ENCODE results near the gene ATF7. TPM values are rescaled to one million over a fixed set of nuclear protein-coding genes. Genes with fewer than 3 reads are reported as not detected.
"Not testable (repeated sequence)": the region's sequence is repeated elsewhere in the genome, so short reads cannot be mapped to it uniquely, and the experiment has no call there.

ATF7 gene
- polyA plus RNA-seq, 2 donors, result 15.9 to 23.5 TPM

DNA sequence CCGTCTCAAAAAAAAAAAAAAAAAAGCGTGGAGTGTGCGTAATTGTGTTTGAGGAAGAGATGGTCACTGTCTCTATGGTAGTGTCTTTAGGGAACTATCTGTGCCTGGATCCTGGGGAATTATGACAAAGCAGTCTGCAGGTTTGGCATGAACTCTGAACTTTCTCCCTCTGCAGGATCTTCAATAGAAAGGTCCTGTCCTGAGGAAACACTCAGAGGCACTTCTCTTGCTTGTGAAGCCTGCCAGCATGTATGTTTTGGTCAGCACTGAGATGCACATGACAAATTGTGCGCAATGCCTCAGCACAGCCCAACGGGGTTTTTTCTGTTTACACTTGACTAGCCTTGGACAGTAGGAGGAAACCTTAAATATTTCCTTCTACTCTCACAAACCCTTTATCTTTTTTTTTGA lies 46.6 kb downstream of the ATF7 start:
- Histone ChIP-seq H3K4me1 (ENCODE audit: control insufficient read depth in 2 of 2, insufficient read depth in 2 of 2, low read length in 1 of 2) (peaks cover 0 to 2% of the 10 kb centered on the region in 2 donors), H3K27me3 (ENCODE audit: control insufficient read depth in 1 of 2, insufficient read depth in 2 of 2, low read length in 2 of 2) (no peaks in the 10 kb centered on the region), H3K36me3 (ENCODE audit: control insufficient read depth in 2 of 2, insufficient read depth in 2 of 2, low read length in 1 of 2) (no peaks in the 10 kb centered on the region), H3K27ac (ENCODE audit: low read depth in 2 of 2, low read length in 1 of 2) (no peak overlapping the region), H3K9me3 (ENCODE audit: control insufficient read depth in 2 of 2, insufficient read depth in 1 of 2, low read depth in 1 of 2, low read length in 1 of 2) (no peaks in the 10 kb centered on the region), H3K4me3 (ENCODE audit: low read depth in 1 of 2, low read length in 2 of 2) (no peak overlapping the region)
- 79 to 84% methylated on average over 5 of the region's 5 CpGs for WGBS, 2 donors

DNA sequence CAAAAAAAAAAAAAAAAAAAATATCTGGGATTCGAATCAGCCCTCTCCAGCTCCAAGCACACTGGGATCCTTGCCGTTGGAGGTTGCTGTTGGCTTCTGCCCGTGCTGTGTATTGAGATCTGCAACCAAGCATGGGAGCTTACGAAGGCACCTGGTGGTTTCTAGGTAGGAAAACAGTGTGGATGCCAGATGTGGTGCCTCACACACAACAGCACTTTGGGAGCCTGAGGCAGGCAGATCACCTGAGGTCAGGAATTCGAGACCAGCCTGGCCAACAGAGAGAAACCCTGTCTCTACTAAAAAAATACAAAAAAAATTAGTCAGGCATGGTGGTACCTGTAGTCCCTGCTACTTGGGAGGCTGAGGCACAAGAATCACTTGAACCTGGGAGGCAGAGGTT lies 47.4 kb downstream of the ATF7 start:
- Histone ChIP-seq H3K4me3 (ENCODE audit: low read depth in 1 of 2, low read length in 2 of 2) (no peak overlapping the region), H3K36me3 (ENCODE audit: control insufficient read depth in 2 of 2, insufficient read depth in 2 of 2, low read length in 1 of 2) (no peaks in the 10 kb centered on the region), H3K9me3 (ENCODE audit: control insufficient read depth in 2 of 2, insufficient read depth in 1 of 2, low read depth in 1 of 2, low read length in 1 of 2) (no peaks in the 10 kb centered on the region), H3K4me1 (ENCODE audit: control insufficient read depth in 2 of 2, insufficient read depth in 2 of 2, low read length in 1 of 2) (peaks cover 0 to 2% of the 10 kb centered on the region in 2 donors), H3K27ac (ENCODE audit: low read depth in 2 of 2, low read length in 1 of 2) (no peak overlapping the region), H3K27me3 (ENCODE audit: control insufficient read depth in 1 of 2, insufficient read depth in 2 of 2, low read length in 2 of 2) (no peaks in the 10 kb centered on the region)
- 85 to 94% methylated on average over 5 of the region's 5 CpGs for WGBS, 2 donors

DNA sequence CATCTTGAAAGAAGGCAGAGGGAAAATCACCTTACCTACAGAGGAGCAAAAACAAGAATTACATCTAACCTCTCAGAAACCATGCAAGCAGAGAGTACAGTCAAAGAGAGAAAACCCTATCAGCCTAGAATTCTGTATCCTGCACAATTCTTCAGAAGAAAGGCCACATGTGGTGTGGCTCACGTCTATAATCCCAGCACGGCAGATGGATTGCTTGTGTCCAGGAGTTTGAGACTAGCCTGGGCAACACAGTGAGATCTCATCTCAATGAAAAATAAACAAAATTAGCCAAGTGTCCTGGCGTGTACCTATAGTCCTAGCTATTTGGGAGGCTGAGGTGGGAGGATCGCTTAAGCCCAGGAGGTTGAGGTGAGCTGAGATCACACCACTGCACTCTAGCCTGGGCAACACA lies 48.2 kb downstream of the ATF7 start:
- H3K4me1 ChIP-seq (ENCODE audit: control insufficient read depth in 2 of 2, insufficient read depth in 2 of 2, low read length in 1 of 2), result peaks cover 0 to 2% of the 10 kb centered on the region in 2 donors
- no peaks in the 10 kb centered on the region for H3K9me3 ChIP-seq (ENCODE audit: control insufficient read depth in 2 of 2, insufficient read depth in 1 of 2, low read depth in 1 of 2, low read length in 1 of 2)
- H3K4me3 ChIP-seq (ENCODE audit: low read depth in 1 of 2, low read length in 2 of 2), result no peak overlapping the region
- H3K27me3 ChIP-seq (ENCODE audit: control insufficient read depth in 1 of 2, insufficient read depth in 2 of 2, low read length in 2 of 2), result no peaks in the 10 kb centered on the region
- H3K36me3 ChIP-seq (ENCODE audit: control insufficient read depth in 2 of 2, insufficient read depth in 2 of 2, low read length in 1 of 2), result no peaks in the 10 kb centered on the region
- no peak overlapping the region for H3K27ac ChIP-seq (ENCODE audit: low read depth in 2 of 2, low read length in 1 of 2)
- WGBS, 2 donors, result 87 to 92% methylated on average over 4 of the region's 4 CpGs

DNA sequence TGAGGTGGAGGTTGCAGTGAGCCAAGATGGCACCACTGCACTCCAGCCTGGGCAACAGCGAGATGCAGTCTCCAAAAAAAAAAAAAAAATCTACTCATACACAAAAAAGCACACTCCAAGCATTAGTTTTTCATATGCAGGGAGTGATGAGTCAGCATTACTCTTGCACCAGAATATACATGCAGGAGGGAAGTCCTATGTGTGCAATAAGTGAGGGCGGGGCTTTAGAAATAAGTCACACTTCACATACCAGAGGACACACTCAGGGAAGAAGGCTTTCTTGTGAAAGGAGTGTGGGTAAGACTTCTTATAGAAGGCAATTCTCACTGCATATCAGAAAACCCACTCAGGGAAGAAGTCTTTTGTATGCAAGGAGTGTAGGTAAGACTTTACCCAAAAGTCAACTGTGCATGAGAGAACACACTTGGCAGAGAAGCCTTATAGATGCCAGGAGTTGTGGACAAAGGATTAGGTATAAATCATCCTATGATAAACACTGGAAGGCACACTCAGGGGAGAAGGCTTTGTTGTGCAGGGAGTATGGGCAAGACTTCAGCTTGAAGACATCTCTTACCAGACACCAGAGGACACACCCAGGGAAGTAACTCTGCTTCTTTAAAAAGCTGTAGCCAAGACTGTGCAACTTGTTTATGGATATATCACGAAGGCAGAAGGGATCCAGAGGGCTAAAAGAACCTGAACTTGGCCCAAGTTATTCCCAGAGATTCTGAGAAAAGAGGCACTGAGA lies 50.5 kb downstream of the ATF7 start:
- no peaks in the 10 kb centered on the region for H3K27me3 ChIP-seq (ENCODE audit: control insufficient read depth in 1 of 2, insufficient read depth in 2 of 2, low read length in 2 of 2)
- H3K4me1 ChIP-seq (ENCODE audit: control insufficient read depth in 2 of 2, insufficient read depth in 2 of 2, low read length in 1 of 2), result peaks cover 0 to 2% of the 10 kb centered on the region in 2 donors
- H3K4me3 ChIP-seq (ENCODE audit: low read depth in 1 of 2, low read length in 2 of 2), result no peak overlapping the region
- no peaks in the 10 kb centered on the region for H3K9me3 ChIP-seq (ENCODE audit: control insufficient read depth in 2 of 2, insufficient read depth in 1 of 2, low read depth in 1 of 2, low read length in 1 of 2)
- WGBS, 2 donors, result 42 to 73% methylated on average over 3 of the region's 3 CpGs
- H3K27ac ChIP-seq (ENCODE audit: low read depth in 2 of 2, low read length in 1 of 2), result peak overlapping the region; percentile 82 to 86
- H3K36me3 ChIP-seq (ENCODE audit: control insufficient read depth in 2 of 2, insufficient read depth in 2 of 2, low read length in 1 of 2), result no peaks in the 10 kb centered on the region

- Histone ChIP-seq H3K36me3 (ENCODE audit: control insufficient read depth in 2 of 2, insufficient read depth in 2 of 2, low read length in 1 of 2) (peaks cover 0 to 3% of the 10 kb centered on the region in 2 donors), H3K4me3 (ENCODE audit: low read depth in 1 of 2, low read length in 2 of 2) (no peak overlapping the region), H3K4me1 (ENCODE audit: control insufficient read depth in 2 of 2, insufficient read depth in 2 of 2, low read length in 1 of 2) (peaks cover 0 to 2% of the 10 kb centered on the region in 2 donors), H3K9me3 (ENCODE audit: control insufficient read depth in 2 of 2, insufficient read depth in 1 of 2, low read depth in 1 of 2, low read length in 1 of 2) (no peaks in the 10 kb centered on the region), H3K27me3 (ENCODE audit: control insufficient read depth in 1 of 2, insufficient read depth in 2 of 2, low read length in 2 of 2) (no peaks in the 10 kb centered on the region), H3K27ac (ENCODE audit: low read depth in 2 of 2, low read length in 1 of 2) (no peak overlapping the region)
- 81 to 89% methylated on average over 8 of the region's 8 CpGs for WGBS, 2 donors
Observed at GRCh38 chr12:53572134-53572758, 53.9 kb downstream of the ATF7 start.

- no peak overlapping the region for H3K27ac ChIP-seq (ENCODE audit: low read depth in 2 of 2, low read length in 1 of 2)
- WGBS, 2 donors, result 89 to 96% methylated on average over 2 of the region's 2 CpGs
- peaks cover 0 to 3% of the 10 kb centered on the region in 2 donors for H3K36me3 ChIP-seq (ENCODE audit: control insufficient read depth in 2 of 2, insufficient read depth in 2 of 2, low read length in 1 of 2)
- H3K4me3 ChIP-seq (ENCODE audit: low read depth in 1 of 2, low read length in 2 of 2), result no peak overlapping the region
- no peaks in the 10 kb centered on the region for H3K9me3 ChIP-seq (ENCODE audit: control insufficient read depth in 2 of 2, insufficient read depth in 1 of 2, low read depth in 1 of 2, low read length in 1 of 2)
- H3K4me1 ChIP-seq (ENCODE audit: control insufficient read depth in 2 of 2, insufficient read depth in 2 of 2, low read length in 1 of 2), result peaks cover 0 to 2% of the 10 kb centered on the region in 2 donors
- H3K27me3 ChIP-seq (ENCODE audit: control insufficient read depth in 1 of 2, insufficient read depth in 2 of 2, low read length in 2 of 2), result no peaks in the 10 kb centered on the region
Observed at GRCh38 chr12:53571295-53571694, 54.9 kb downstream of the ATF7 start.

DNA sequence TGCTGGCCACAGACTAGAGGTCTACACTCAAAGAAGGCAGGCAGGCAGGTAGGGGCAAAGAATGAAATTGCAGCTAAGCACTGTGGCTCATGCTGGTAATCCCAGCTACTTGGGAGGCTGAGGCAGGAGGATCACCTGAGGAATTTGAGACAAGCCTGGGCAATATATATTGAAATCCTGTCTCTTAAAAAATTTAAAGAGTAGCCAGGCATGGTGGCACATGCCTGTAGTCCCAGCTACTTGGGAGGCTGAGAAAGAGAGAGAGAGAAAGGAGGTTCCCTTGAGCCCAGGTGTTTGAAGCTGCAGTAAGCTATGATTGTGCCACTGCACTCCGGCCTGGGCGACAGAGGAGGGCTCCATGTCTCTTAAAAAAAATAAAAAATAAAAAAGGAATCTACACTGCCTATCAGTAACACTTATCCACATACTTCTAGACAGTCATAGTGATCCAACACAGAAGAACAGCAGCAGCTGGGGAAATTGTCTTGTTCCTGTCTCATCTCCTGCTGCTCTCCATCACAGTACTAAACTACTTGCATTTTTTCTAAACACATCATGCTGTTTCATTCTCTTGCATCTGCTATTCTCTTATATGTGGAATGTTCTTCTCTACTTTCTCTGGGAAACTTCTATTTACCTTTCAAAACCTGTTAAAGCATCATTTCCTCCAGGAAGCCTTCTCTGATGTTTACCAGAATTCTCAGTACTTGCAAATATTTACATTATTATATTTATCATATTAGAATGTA lies 57.2 kb downstream of the ATF7 start:
- Histone ChIP-seq H3K4me3 (ENCODE audit: low read depth in 1 of 2, low read length in 2 of 2) (no peak overlapping the region), H3K4me1 (ENCODE audit: control insufficient read depth in 2 of 2, insufficient read depth in 2 of 2, low read length in 1 of 2) (no peaks in the 10 kb centered on the region), H3K27me3 (ENCODE audit: control insufficient read depth in 1 of 2, insufficient read depth in 2 of 2, low read length in 2 of 2) (no peaks in the 10 kb centered on the region), H3K9me3 (ENCODE audit: control insufficient read depth in 2 of 2, insufficient read depth in 1 of 2, low read depth in 1 of 2, low read length in 1 of 2) (no peaks in the 10 kb centered on the region), H3K36me3 (ENCODE audit: control insufficient read depth in 2 of 2, insufficient read depth in 2 of 2, low read length in 1 of 2) (peaks cover 0 to 3% of the 10 kb centered on the region in 2 donors), H3K27ac (ENCODE audit: low read depth in 2 of 2, low read length in 1 of 2) (no peak overlapping the region)
- WGBS, 2 donors, result 71 to 77% methylated on average over 2 of the region's 2 CpGs

- Histone ChIP-seq H3K4me1 (ENCODE audit: control insufficient read depth in 2 of 2, insufficient read depth in 2 of 2, low read length in 1 of 2) (no peaks in the 10 kb centered on the region), H3K9me3 (ENCODE audit: control insufficient read depth in 2 of 2, insufficient read depth in 1 of 2, low read depth in 1 of 2, low read length in 1 of 2) (no peaks in the 10 kb centered on the region), H3K4me3 (ENCODE audit: low read depth in 1 of 2, low read length in 2 of 2) (no peak overlapping the region), H3K27ac (ENCODE audit: low read depth in 2 of 2, low read length in 1 of 2) (no peak overlapping the region), H3K36me3 (ENCODE audit: control insufficient read depth in 2 of 2, insufficient read depth in 2 of 2, low read length in 1 of 2) (peaks cover 0 to 3% of the 10 kb centered on the region in 2 donors), H3K27me3 (ENCODE audit: control insufficient read depth in 1 of 2, insufficient read depth in 2 of 2, low read length in 2 of 2) (no peaks in the 10 kb centered on the region)
- 67 to 84% methylated on average over 6 of the region's 6 CpGs for whole genome bisulfite sequencing, 2 donors
Observed at GRCh38 chr12:53567961-53568808, 58.0 kb downstream of the ATF7 start.

DNA sequence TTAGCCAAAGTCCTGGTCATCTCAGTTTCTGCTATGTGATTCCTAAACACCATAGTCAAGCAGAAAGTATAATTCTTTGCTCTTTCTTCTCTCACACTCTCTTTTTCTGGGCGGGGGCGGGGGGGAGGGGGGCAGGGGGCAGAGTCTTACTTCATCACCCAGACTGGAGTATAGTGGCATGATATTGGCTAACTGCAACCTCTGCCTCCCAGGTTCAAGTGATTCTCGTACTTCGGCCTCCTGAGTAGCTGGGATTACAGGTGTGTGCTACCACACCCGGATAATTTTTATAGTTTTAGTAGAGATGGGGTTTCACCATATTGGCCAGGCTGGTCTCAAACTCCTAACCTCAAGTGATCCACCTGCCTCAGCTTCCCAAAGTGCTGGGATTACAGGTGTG lies 60.8 kb downstream of the ATF7 start:
- not testable (repeated sequence) for H3K4me1 ChIP-seq (ENCODE audit: control insufficient read depth in 2 of 2, insufficient read depth in 2 of 2, low read length in 1 of 2); H3K27ac ChIP-seq (ENCODE audit: low read depth in 2 of 2, low read length in 1 of 2); H3K9me3 ChIP-seq (ENCODE audit: control insufficient read depth in 2 of 2, insufficient read depth in 1 of 2, low read depth in 1 of 2, low read length in 1 of 2); H3K4me3 ChIP-seq (ENCODE audit: low read depth in 1 of 2, low read length in 2 of 2); H3K36me3 ChIP-seq (ENCODE audit: control insufficient read depth in 2 of 2, insufficient read depth in 2 of 2, low read length in 1 of 2); H3K27me3 ChIP-seq (ENCODE audit: control insufficient read depth in 1 of 2, insufficient read depth in 2 of 2, low read length in 2 of 2)
- 90 to 91% methylated on average over 5 of the region's 5 CpGs for WGBS, 2 donors

Data from esophagus (tissue), 2 donors.